Calu3 (cell line): ENCODE measurements around the gene HTN3. TPM values are rescaled to one million over a fixed set of nuclear protein-coding genes. Genes with fewer than 3 reads are reported as not detected.
"Not testable (repeated sequence)": the region's sequence is repeated elsewhere in the genome, so short reads cannot be mapped to it uniquely, and the experiment has no call there.

Experiments
- BruUV-seq: library from RNA; stranded (reverse); fragments of 400-500 nt; replicated peaks from 2 replicates; lab custom pipeline; 2021; lab: Mats Ljungman, UMichigan
- CTCF ChIA-PET: fragments of 300-600 bp; sonication (Branson Sonifier 250); formaldehyde crosslinking; loops from one replicate; lab custom pipeline; 2022; ENCODE audit warnings: antibody characterized with exemption; lab: Charles Lee
- DNase-seq: peaks from one replicate; pipeline ENCODE4 v3.0.0; 2022
- H3K27ac Mint-ChIP-seq: one replicate; pipeline ENCODE4 v1.8.0; 2022; ENCODE audit warnings: mixed read lengths; ENCODE audit not compliant: unreplicated experiment
- H3K27me3 Mint-ChIP-seq: one replicate; pipeline ENCODE4 v1.8.0; 2022; ENCODE audit warnings: mixed read lengths; ENCODE audit not compliant: unreplicated experiment
- H3K36me3 Mint-ChIP-seq: one replicate; pipeline ENCODE4 v1.8.0; 2022; ENCODE audit warnings: mild to moderate bottlenecking, moderate library complexity, mixed read lengths; ENCODE audit not compliant: insufficient read depth, unreplicated experiment
- H3K4me1 Mint-ChIP-seq: one replicate; pipeline ENCODE4 v1.8.0; 2022; ENCODE audit warnings: mild to moderate bottlenecking, low read depth, mixed read lengths; ENCODE audit not compliant: unreplicated experiment
- H3K4me3 Mint-ChIP-seq: one replicate; pipeline ENCODE4 v1.8.0; 2022; ENCODE audit warnings: mild to moderate bottlenecking, low read depth, moderate library complexity, mixed read lengths; ENCODE audit not compliant: unreplicated experiment
- H3K9me3 Mint-ChIP-seq: one replicate; pipeline ENCODE4 v1.8.0; 2022; ENCODE audit warnings: low read depth, mixed read lengths; ENCODE audit not compliant: unreplicated experiment
- CTCF ChIP-seq: fragments of 200-600 bp; IDR thresholded peaks from one replicate; pipeline ENCODE4 v1.8.0; 2022; ENCODE audit warnings: antibody characterized with exemption; ENCODE audit not compliant: unreplicated experiment
- intact Hi-C: fragments of 100-400 bp; cut with micrococcal nuclease; formaldehyde crosslinking; loops from one replicate; pipeline ENCODE4 v1.10.0; 2022; ENCODE audit not compliant: unreplicated experiment
- total RNA-seq: library from RNA; stranded (reverse); gene quantifications from 2 replicates; pipeline ENCODE4 v1.2.3, GENCODE V29; 2022

HTN3 gene
- total RNA-seq, 1 experiment from 2014 or later, result not detected

- intact Hi-C loops, result no loop called here
- H3K27ac Mint-ChIP-seq, result no peak overlapping the region
- H3K4me3 Mint-ChIP-seq, result no peak overlapping the region
- no peaks in the 10 kb centered on the region for H3K4me1 Mint-ChIP-seq
- TF ChIP-seq CTCF, result no peak
- no TSS peak for BruUV-seq
- CTCF ChIA-PET, result no interaction called here
- no peaks in the 10 kb centered on the region for H3K27me3 Mint-ChIP-seq
- H3K36me3 Mint-ChIP-seq, result no peaks in the 10 kb centered on the region
- H3K9me3 Mint-ChIP-seq, result no peaks in the 10 kb centered on the region
- no peak for DNase-seq
These were observed 19.5 kb upstream of the HTN3 start for GRCh38 chr4:70008771-70009170.

- BruUV-seq, CTCF ChIA-PET, H3K27me3 Mint-ChIP-seq, H3K9me3 Mint-ChIP-seq, H3K36me3 Mint-ChIP-seq, intact Hi-C loops, H3K4me3 Mint-ChIP-seq, DNase-seq, H3K4me1 Mint-ChIP-seq, H3K27ac Mint-ChIP-seq: not testable (repeated sequence)
These were observed 9.3 kb upstream of the HTN3 start for GRCh38 chr4:70019006-70019405.

GRCh38 chr4:70023218-70023617 is 5.0 kb upstream of the HTN3 start:
- intact Hi-C loops, result no loop called here
- Mint-ChIP-seq H3K27ac (no peak overlapping the region), H3K27me3 (no peaks in the 10 kb centered on the region), H3K4me3 (no peak overlapping the region), H3K9me3 (no peaks in the 10 kb centered on the region), H3K36me3 (no peaks in the 10 kb centered on the region), H3K4me1 (no peaks in the 10 kb centered on the region)
- CTCF ChIA-PET, result no interaction called here
- no peak for TF ChIP-seq CTCF
- DNase-seq, result no peak
- BruUV-seq, result no TSS peak

- no peak for TF ChIP-seq CTCF
- BruUV-seq, result no TSS peak
These were observed 1.2 kb upstream of the HTN3 start for GRCh38 chr4:70027011-70027410.

GRCh38 chr4:70037559-70037958 is 9.3 kb downstream of the HTN3 start:
- H3K4me1 Mint-ChIP-seq, intact Hi-C loops, H3K27ac Mint-ChIP-seq, H3K9me3 Mint-ChIP-seq, H3K27me3 Mint-ChIP-seq, BruUV-seq, CTCF ChIA-PET, H3K4me3 Mint-ChIP-seq, DNase-seq, H3K36me3 Mint-ChIP-seq: not testable (repeated sequence)

More at GRCh38 chr4:70027011-70027410, 1.2 kb upstream of the HTN3 start:
- CTCF ChIA-PET, result no interaction called here
- intact Hi-C loops, result no loop called here
- no peaks in the 10 kb centered on the region for H3K36me3 Mint-ChIP-seq
- no peak overlapping the region for H3K27ac Mint-ChIP-seq
- no peaks in the 10 kb centered on the region for H3K4me1 Mint-ChIP-seq
- no peaks in the 10 kb centered on the region for H3K9me3 Mint-ChIP-seq
- DNase-seq, result no peak
- no peaks in the 10 kb centered on the region for H3K27me3 Mint-ChIP-seq
- H3K4me3 Mint-ChIP-seq, result no peak overlapping the region

- BruUV-seq, H3K9me3 Mint-ChIP-seq, H3K4me1 Mint-ChIP-seq, H3K27me3 Mint-ChIP-seq, H3K36me3 Mint-ChIP-seq, H3K4me3 Mint-ChIP-seq, CTCF ChIA-PET, intact Hi-C loops, H3K27ac Mint-ChIP-seq, DNase-seq: not testable (repeated sequence)
These were observed 11.7 kb downstream of the HTN3 start for GRCh38 chr4:70039928-70040327.
